HTR-8/SVneo (cell line): ENCODE measurements around the gene SHCBP1.

Experiments
- DNase-seq: peaks from one replicate; pipeline ENCODE4 v3.0.0; 2011; ENCODE audit warnings: low spot score, mixed read lengths; ENCODE audit not compliant: insufficient read length
- FAIRE-seq: peaks from 2 replicates; lab custom pipeline; 2011; peaks lifted over from hg19 to GRCh38; lab: Jason Lieb, UNC

Gene SHCBP1

GRCh38 chr16:46549477-46549876 lies 71.7 kb downstream of the SHCBP1 start:
- FAIRE-seq (no peak), DNase-seq (no peak)
